ENCODE data around the gene ZNF789.
A peak's percentile ranks its signal among the peaks of the same experiment; 100 is the strongest.

The ZNF789 gene

GRCh38 chr7:99505324-99505662 is 32.6 kb downstream of the ZNF789 start:
- Histone ChIP-seq H3K9me3 (ENCODE audit: control insufficient read depth, insufficient read depth, low read length) (no peaks in the 10 kb centered on the region), H3K27ac (ENCODE audit: low read depth, low read length) (peak overlapping the region; percentile 94), H3K36me3 (ENCODE audit: control insufficient read depth, insufficient read depth, low read length) (no peaks in the 10 kb centered on the region), H3K4me1 (ENCODE audit: control insufficient read depth, insufficient read depth, low read length) (0 out of 2 replicates have a peak, but pooled peaks cover 3% of the 10 kb centered on the region), H3K9ac (ENCODE audit: low read depth, low read length) (peak overlapping the region; percentile 52; the same call in 1 of the 2 replicates), H3K27me3 (ENCODE audit: control insufficient read depth, insufficient read depth, low read length) (no peaks in the 10 kb centered on the region), H3K4me3 (ENCODE audit: low read depth, low read length) (peak overlapping the region; percentile 86)

GRCh38 chr7:99514050-99514449 is 41.4 kb downstream of the ZNF789 start:
- H3K27me3 ChIP-seq (ENCODE audit: control insufficient read depth, insufficient read depth, low read length): no peaks in the 10 kb centered on the region
- H3K27ac ChIP-seq (ENCODE audit: low read depth, low read length): no peak overlapping the region
- H3K36me3 ChIP-seq (ENCODE audit: control insufficient read depth, insufficient read depth, low read length): peaks cover 36% of the 10 kb centered on the region
- H3K4me3 ChIP-seq (ENCODE audit: low read depth, low read length): no peak overlapping the region
- no peaks in the 10 kb centered on the region for H3K9me3 ChIP-seq (ENCODE audit: control insufficient read depth, insufficient read depth, low read length)
- no peaks in the 10 kb centered on the region for H3K4me1 ChIP-seq (ENCODE audit: control insufficient read depth, insufficient read depth, low read length)
- no peak overlapping the region for H3K9ac ChIP-seq (ENCODE audit: low read depth, low read length)

- H3K9ac ChIP-seq (ENCODE audit: low read depth, low read length): no peak overlapping the region
- H3K9me3 ChIP-seq (ENCODE audit: control insufficient read depth, insufficient read depth, low read length): no peaks in the 10 kb centered on the region
- no peaks in the 10 kb centered on the region for H3K4me1 ChIP-seq (ENCODE audit: control insufficient read depth, insufficient read depth, low read length)
- no peak overlapping the region for H3K4me3 ChIP-seq (ENCODE audit: low read depth, low read length)
- peaks cover 35% of the 10 kb centered on the region for H3K36me3 ChIP-seq (ENCODE audit: control insufficient read depth, insufficient read depth, low read length)
- H3K27ac ChIP-seq (ENCODE audit: low read depth, low read length): no peak overlapping the region
- H3K27me3 ChIP-seq (ENCODE audit: control insufficient read depth, insufficient read depth, low read length): no peaks in the 10 kb centered on the region
Measured at GRCh38 chr7:99521399-99521798, 48.7 kb downstream of the ZNF789 start.

- peaks cover 21% of the 10 kb centered on the region for H3K9me3 ChIP-seq (ENCODE audit: control insufficient read depth, insufficient read depth, low read length)
- H3K9ac ChIP-seq (ENCODE audit: low read depth, low read length): no peak overlapping the region
- H3K27me3 ChIP-seq (ENCODE audit: control insufficient read depth, insufficient read depth, low read length): no peaks in the 10 kb centered on the region
- H3K36me3 ChIP-seq (ENCODE audit: control insufficient read depth, insufficient read depth, low read length): peaks cover 50% of the 10 kb centered on the region
- no peak overlapping the region for H3K27ac ChIP-seq (ENCODE audit: low read depth, low read length)
- no peak overlapping the region for H3K4me3 ChIP-seq (ENCODE audit: low read depth, low read length)
- no peaks in the 10 kb centered on the region for H3K4me1 ChIP-seq (ENCODE audit: control insufficient read depth, insufficient read depth, low read length)
Measured at GRCh38 chr7:99525713-99526440, 53.2 kb downstream of the ZNF789 start.

GRCh38 chr7:99531354-99531765 is 58.7 kb downstream of the ZNF789 start:
- peaks cover 60% of the 10 kb centered on the region for H3K36me3 ChIP-seq (ENCODE audit: control insufficient read depth, insufficient read depth, low read length)
- no peak overlapping the region for H3K27ac ChIP-seq (ENCODE audit: low read depth, low read length)

GRCh38 chr7:99535667-99536066 is 63.0 kb downstream of the ZNF789 start:
- no peak overlapping the region for H3K27ac ChIP-seq (ENCODE audit: low read depth, low read length)
- H3K4me1 ChIP-seq (ENCODE audit: control insufficient read depth, insufficient read depth, low read length): no peaks in the 10 kb centered on the region
- H3K9ac ChIP-seq (ENCODE audit: low read depth, low read length): no peak overlapping the region
- peaks cover 34% of the 10 kb centered on the region for H3K9me3 ChIP-seq (ENCODE audit: control insufficient read depth, insufficient read depth, low read length)
- no peaks in the 10 kb centered on the region for H3K27me3 ChIP-seq (ENCODE audit: control insufficient read depth, insufficient read depth, low read length)
- H3K4me3 ChIP-seq (ENCODE audit: low read depth, low read length): no peak overlapping the region
- H3K36me3 ChIP-seq (ENCODE audit: control insufficient read depth, insufficient read depth, low read length): peaks cover 27% of the 10 kb centered on the region

More at GRCh38 chr7:99531354-99531765, 58.7 kb downstream of the ZNF789 start:
- Histone ChIP-seq H3K9me3 (ENCODE audit: control insufficient read depth, insufficient read depth, low read length) (peaks cover 48% of the 10 kb centered on the region), H3K4me1 (ENCODE audit: control insufficient read depth, insufficient read depth, low read length) (no peaks in the 10 kb centered on the region), H3K9ac (ENCODE audit: low read depth, low read length) (no peak overlapping the region), H3K27me3 (ENCODE audit: control insufficient read depth, insufficient read depth, low read length) (no peaks in the 10 kb centered on the region), H3K4me3 (ENCODE audit: low read depth, low read length) (no peak overlapping the region)

Measured in HUES48 (cell line).